GM12892 (cell line): ENCODE data around the gene STK38.

Source experiments
- POLR2A ChIP-seq: IDR thresholded peaks from 2 replicates; pipeline ENCODE4 v1.6.1; 2011; ENCODE audit warnings: low read depth, low read length, control low read depth
- TAF1 ChIP-seq: IDR thresholded peaks from 2 replicates; pipeline ENCODE4 v1.6.1; 2011; ENCODE audit warnings: low read depth, mild to moderate bottlenecking, control low read depth, low read length, borderline replicate concordance

GRCh38 chr6:36510365-36510764, 36.9 kb downstream of the STK38 start:
- no peak for TF ChIP-seq POLR2A
- TF ChIP-seq TAF1, result no peak
